ENCODE results near the gene ZNF394. TPM values are rescaled to one million over a fixed set of nuclear protein-coding genes. Genes with fewer than 3 reads are reported as not detected.
"Not testable (repeated sequence)": the region's sequence is repeated elsewhere in the genome, so short reads cannot be mapped to it uniquely, and the experiment has no call there.

The ZNF394 gene
- total RNA-seq, result 10 to 100 TPM; 26.2 to 27.7 TPM

DNA sequence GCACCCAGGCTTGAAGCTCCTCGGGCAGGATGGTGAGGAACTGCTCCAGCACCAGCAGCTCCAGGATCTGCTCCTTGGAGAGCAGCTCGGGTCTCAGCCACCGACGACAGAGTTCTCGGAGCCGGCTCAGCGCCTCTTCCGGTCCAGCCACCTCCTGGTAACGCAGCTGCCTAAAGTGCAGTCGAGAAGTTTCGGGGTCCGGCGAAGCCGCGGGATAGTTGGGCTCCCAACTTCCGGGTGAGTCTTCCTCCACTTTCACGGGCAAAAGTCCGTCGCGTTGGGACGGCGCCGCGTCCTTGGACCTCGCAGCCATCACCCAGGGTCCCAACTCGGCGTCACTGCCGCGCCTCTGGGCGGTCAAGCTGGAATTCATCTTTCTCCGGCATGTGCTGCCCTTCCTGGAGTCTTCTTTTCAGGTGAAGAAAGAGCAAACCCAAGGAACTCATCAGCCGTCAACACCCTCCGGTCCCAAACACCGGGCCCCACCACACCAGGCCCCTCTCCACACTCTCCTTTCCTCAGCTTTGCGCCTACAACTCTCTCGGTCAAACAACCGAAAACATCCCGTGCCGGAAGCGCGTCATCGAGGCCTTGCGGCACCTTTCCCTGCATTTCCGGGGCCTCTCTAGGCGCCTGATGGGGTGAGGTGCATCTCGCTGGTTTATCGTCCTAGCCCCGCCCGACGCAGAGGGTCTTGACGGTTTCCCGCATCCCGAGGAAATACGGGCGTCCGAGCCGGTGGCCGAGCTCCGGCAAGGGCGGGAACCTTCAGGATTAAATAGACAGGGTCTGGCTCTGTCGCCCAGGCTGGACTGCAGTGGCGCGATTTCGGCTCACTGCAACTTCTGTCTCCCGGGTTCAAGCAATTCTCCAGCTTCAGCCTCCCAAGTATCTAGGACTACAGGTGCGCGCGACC lies at the start of gene ZNF394:
ZNF394 (minus strand) TSS at position 561 of the 916 bp plus-strand sequence; CDS start at position 373, 188 bp downstream.
- ChIA-PET POLR2A (interaction anchor here (0.6 to 2.5 kb wide), 8 partner anchors 23 to 124 kb away, joined by 3 to 13 read pairs (median 6); partner anchors contain the start of genes FAM200A, ZNF655, ZNF789 and ZSCAN25), CTCF (interaction anchor here (0.6 to 1.2 kb wide), 3 partner anchors 15 to 356 kb away, joined by 3 to 4 read pairs (median 3); partner anchors contain the start of genes CPSF4 and PTCD1)
- Mint-ChIP-seq H3K4me1 (ENCODE audit: low read depth) (peaks cover 21% of the 10 kb centered on the region), H3K9me3 (no peaks in the 10 kb centered on the region), H3K27ac (peak within 1 kb of the TSS; percentile 99), H3K36me3 (peaks cover 34% of the 10 kb centered on the region), H3K27me3 (no peaks in the 10 kb centered on the region), H3K4me3 (peak within 1 kb of the TSS; percentile 99)
- DNase-seq, result peak; percentile 94
- intact Hi-C loops (cut with micrococcal nuclease), result loop anchor here (1.0 to 10.0 kb wide), 7 partner anchors 28 to 1752 kb away; partner anchors contain the start of genes BUD31, COPS6, FAM200A and PDAP1

DNA sequence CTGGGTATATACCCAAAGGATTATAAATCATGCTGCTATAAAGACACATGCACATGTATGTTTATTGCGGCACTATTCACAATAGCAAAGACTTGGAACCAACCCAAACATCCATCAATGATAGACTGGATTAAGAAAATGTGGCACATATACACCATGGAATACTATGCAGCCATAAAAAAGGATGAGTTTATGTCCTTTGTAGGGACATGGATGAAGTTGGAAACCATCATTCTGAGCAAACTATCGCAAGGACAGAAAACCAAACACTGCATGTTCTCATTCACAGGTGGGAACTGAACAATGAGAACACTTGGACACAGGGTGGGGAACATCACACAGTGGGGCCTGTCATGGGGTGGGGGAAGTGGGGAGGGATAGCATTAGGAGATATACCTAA lies 49.5 kb upstream of the ZNF394 start:
- CTCF ChIA-PET, result not testable (repeated sequence)

DNA sequence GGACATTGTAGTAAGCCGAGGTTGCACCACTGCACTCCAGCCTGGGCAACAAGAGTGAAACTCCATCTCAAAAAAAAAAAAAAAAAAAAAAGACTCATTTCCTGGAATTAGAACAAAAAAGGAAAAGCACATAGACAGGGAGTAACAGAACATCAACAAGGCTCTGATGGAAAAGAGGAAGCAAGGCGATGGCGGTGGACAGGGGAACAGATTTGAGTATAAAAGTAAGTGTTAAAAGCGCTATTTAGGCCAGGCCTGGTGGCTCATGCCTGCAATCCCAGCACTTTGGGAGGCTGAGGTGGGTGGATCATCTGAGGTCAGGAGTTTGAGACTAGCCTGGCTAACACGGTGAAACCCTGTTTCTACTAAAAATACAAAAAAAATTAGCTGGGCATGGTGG lies 45.2 kb upstream of the ZNF394 start:
- POLR2A ChIA-PET; H3K27ac Mint-ChIP-seq; H3K27me3 Mint-ChIP-seq; CTCF ChIA-PET; DNase-seq; intact Hi-C loops (cut with micrococcal nuclease); H3K4me1 Mint-ChIP-seq (ENCODE audit: low read depth); H3K4me3 Mint-ChIP-seq: not testable (repeated sequence)
- peaks cover 19% of the 10 kb centered on the region for H3K9me3 Mint-ChIP-seq
- H3K36me3 Mint-ChIP-seq, result peaks cover 27% of the 10 kb centered on the region

More for the DNA sequence above, 49.5 kb upstream of the ZNF394 start:
- intact Hi-C loops (cut with micrococcal nuclease); H3K27me3 Mint-ChIP-seq; H3K27ac Mint-ChIP-seq; POLR2A ChIA-PET; H3K4me3 Mint-ChIP-seq; H3K9me3 Mint-ChIP-seq; DNase-seq: not testable (repeated sequence)
- peaks cover 27% of the 10 kb centered on the region for H3K36me3 Mint-ChIP-seq
- peaks cover 19% of the 10 kb centered on the region for H3K4me1 Mint-ChIP-seq (ENCODE audit: low read depth)

DNA sequence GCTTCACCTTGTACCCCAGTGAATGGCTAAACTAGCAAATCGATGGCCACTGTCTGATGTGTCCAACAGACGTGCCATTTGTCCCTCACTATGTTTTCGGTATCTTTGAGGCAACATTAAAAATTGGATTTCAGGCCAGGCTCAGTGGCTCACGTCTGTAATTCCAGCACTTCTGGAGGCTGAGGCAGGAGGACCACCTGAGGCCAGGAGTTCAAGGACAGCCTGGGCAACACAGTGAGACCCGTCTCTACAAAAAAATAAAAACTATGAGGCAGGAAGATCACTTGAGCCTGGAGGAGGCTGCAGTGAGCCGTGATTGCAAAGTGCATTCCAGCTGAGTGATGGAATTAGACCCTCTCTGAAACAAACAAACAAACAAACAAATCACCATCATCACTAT lies 43.8 kb upstream of the ZNF394 start:
- Mint-ChIP-seq H3K4me1 (ENCODE audit: low read depth) (no peaks in the 10 kb centered on the region), H3K27ac (no peak overlapping the region), H3K4me3 (no peak overlapping the region), H3K36me3 (peaks cover 21% of the 10 kb centered on the region), H3K27me3 (no peaks in the 10 kb centered on the region), H3K9me3 (peaks cover 32% of the 10 kb centered on the region)
- ChIA-PET CTCF (no interaction called here), POLR2A (no interaction called here)
- no peak for DNase-seq
- intact Hi-C loops (cut with micrococcal nuclease), result no loop called here

DNA sequence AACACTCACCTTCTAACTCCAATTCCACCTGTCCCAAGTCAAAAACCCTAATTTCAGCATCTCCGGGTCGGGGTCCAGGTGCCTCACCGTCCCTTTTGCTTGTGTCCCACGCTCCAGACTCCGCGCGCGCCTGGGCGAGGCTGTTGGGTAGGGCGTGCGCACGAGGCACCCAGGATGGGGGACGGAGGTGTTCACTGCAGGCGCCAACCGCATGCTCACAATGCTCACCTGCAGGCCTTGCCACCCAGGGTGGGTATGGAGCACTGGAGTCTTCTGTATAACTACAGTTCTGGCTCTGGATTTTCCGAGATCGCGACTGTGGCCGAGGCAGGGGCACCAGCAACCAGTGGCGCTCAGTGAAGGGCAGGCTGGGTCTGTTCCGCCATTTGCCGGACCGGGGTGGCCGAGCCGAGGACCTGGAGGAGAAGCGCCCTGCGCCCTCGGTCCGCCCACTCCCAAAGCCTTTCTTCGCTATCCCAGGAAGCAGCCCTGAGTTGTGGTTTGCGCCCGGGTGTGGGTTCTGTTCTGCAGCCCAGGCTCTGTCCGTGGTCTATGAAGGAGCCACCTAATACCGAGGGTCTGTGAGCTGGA lies 43.1 kb upstream of the ZNF394 start:
- CTCF ChIA-PET, result no interaction called here
- intact Hi-C loops (cut with micrococcal nuclease), result no loop called here
- peaks cover 17% of the 10 kb centered on the region for H3K36me3 Mint-ChIP-seq

DNA sequence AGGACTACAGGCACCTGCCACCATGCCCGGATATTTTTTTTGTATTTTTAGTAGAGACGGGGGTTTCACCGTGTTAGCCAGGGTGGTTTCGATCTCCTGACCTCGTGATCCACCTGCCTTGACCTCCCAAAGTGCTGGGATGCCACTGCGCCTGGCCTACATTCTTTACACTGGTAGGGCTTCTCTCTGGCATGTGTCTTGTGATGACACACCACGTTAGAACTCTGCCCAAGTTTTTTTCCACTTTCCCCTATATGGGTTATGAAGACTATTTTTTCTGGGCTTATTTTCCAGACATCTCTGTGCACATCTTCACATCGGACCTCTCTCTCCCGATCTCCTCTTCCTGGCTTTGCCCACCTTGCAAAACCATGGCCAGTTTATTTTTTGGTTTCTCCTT lies 41.1 kb upstream of the ZNF394 start:
- Mint-ChIP-seq H3K4me3 (no peak overlapping the region), H3K9me3 (peaks cover 35% of the 10 kb centered on the region), H3K27me3 (no peaks in the 10 kb centered on the region), H3K27ac (no peak overlapping the region), H3K36me3 (peaks cover 6% of the 10 kb centered on the region), H3K4me1 (ENCODE audit: low read depth) (no peaks in the 10 kb centered on the region)
- no peak for DNase-seq
- ChIA-PET POLR2A (interaction anchor here (1.3 kb wide), 1 partner anchor 11 kb away, joined by 3 read pairs; the partner anchor contains the start of gene FAM200A), CTCF (no interaction called here)
- intact Hi-C loops (cut with micrococcal nuclease), result no loop called here

More for the DNA sequence above, 43.1 kb upstream of the ZNF394 start:
- POLR2A ChIA-PET, result no interaction called here
- Mint-ChIP-seq H3K4me1 (ENCODE audit: low read depth) (no peaks in the 10 kb centered on the region), H3K9me3 (peaks cover 33% of the 10 kb centered on the region), H3K27me3 (no peaks in the 10 kb centered on the region), H3K4me3 (no peak overlapping the region), H3K27ac (no peak overlapping the region)
- DNase-seq, result no peak

DNA sequence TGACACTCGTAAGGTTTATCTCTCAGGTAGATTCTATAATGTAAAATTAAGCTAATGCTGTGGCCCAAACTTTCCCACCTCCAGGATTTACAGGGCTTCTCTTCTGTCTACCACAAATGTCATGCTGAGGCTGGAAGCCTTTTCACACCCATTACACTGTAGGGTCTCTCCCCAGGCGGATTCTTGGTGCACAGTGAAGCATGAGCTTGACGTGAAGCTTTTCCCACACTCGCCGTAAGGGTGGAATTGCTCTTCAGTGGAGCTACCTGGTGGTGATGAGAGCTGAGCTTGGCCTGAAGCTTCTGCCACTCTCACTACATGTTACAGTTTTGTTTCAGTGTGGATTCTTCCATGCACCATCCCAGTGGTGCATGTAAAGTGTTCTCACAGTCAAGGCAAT lies 40.5 kb upstream of the ZNF394 start:
- Mint-ChIP-seq H3K27me3 (no peaks in the 10 kb centered on the region), H3K27ac (no peak overlapping the region), H3K4me1 (ENCODE audit: low read depth) (no peaks in the 10 kb centered on the region), H3K36me3 (peaks cover 6% of the 10 kb centered on the region), H3K4me3 (no peak overlapping the region), H3K9me3 (peaks cover 35% of the 10 kb centered on the region)
- ChIA-PET POLR2A (interaction anchor here (1.3 kb wide), 1 partner anchor 12 kb away, joined by 3 read pairs; the partner anchor contains the start of gene FAM200A), CTCF (no interaction called here)
- no peak for DNase-seq
- intact Hi-C loops (cut with micrococcal nuclease), result no loop called here

DNA sequence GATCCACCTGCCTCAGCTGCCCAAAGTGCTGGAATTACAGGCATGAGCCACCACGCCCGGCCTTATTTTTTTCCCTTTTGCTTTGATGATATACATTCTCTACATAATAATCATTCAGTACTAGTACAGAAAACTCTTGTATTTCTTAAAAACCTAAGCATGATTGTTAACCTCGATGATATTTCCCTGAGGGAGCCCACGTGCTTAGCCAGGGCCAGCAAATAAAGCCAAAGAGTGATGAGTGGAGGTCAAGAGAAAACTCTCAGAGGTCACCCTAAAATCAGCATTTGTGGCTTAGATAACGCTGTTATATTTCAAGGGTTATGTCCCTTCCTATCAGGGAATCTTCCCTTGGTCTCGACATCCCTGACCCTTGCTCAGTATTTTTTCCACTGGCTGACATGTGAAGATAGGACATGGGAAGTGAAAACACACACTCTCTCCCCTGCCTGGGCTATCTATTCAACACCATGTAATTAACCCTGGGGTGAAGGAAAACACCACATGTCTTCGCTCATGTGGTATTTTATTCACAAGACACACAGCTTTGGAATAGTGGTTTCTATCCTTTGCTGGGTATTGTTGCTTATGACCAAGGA lies 39.2 kb upstream of the ZNF394 start:
- Mint-ChIP-seq H3K27me3 (no peaks in the 10 kb centered on the region), H3K27ac (no peak overlapping the region), H3K4me1 (ENCODE audit: low read depth) (no peaks in the 10 kb centered on the region), H3K9me3 (peaks cover 38% of the 10 kb centered on the region), H3K4me3 (no peak overlapping the region), H3K36me3 (peaks cover 6% of the 10 kb centered on the region)
- intact Hi-C loops (cut with micrococcal nuclease), result no loop called here
- CTCF ChIA-PET, result no interaction called here
- POLR2A ChIA-PET, result no interaction called here
- DNase-seq, result no peak

DNA sequence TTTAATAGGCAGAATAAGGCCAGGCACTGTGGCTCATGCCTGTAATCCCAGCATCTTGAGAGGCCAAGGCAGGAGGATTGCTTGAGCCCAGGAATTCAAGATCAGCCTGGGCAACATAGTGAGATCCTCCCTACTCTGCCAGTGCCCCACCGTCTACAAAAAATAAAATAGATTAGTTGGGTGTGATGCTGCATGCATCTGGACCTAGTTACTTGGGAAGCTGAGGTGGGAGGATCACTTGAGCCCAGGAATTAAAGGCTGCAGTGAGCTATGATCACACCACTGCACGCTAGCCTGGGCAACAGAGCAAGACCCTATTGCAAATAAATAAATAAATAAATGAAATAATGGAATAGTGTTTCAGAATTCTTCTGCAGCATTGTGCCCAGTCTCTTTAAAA lies 35.6 kb upstream of the ZNF394 start:
- Mint-ChIP-seq H3K27ac (no peak overlapping the region), H3K36me3 (peaks cover 36% of the 10 kb centered on the region), H3K4me3 (no peak overlapping the region), H3K27me3 (no peaks in the 10 kb centered on the region), H3K9me3 (peaks cover 58% of the 10 kb centered on the region), H3K4me1 (ENCODE audit: low read depth) (no peaks in the 10 kb centered on the region)
- ChIA-PET POLR2A (no interaction called here), CTCF (no interaction called here)
- intact Hi-C loops (cut with micrococcal nuclease), result no loop called here
- no peak for DNase-seq

DNA sequence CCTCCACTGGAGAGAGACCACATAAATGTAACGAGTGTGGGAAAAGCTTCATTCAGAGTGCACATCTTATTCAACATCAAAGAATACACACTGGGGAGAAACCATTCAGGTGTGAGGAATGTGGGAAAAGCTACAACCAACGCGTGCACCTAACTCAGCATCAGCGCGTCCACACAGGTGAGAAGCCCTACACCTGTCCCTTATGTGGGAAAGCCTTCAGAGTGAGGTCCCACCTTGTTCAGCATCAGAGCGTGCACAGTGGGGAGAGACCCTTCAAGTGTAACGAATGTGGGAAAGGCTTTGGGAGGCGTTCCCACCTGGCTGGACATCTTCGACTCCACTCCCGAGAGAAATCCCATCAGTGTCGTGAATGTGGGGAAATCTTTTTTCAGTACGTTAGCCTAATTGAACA lies 31.3 kb upstream of the ZNF394 start:
- Mint-ChIP-seq H3K9me3 (peaks cover 55% of the 10 kb centered on the region), H3K4me3 (no peak overlapping the region), H3K4me1 (ENCODE audit: low read depth) (no peaks in the 10 kb centered on the region), H3K36me3 (peaks cover 70% of the 10 kb centered on the region), H3K27me3 (no peaks in the 10 kb centered on the region), H3K27ac (no peak overlapping the region)
- intact Hi-C loops (cut with micrococcal nuclease), result no loop called here
- DNase-seq, result no peak
- ChIA-PET CTCF (no interaction called here), POLR2A (no interaction called here)

DNA sequence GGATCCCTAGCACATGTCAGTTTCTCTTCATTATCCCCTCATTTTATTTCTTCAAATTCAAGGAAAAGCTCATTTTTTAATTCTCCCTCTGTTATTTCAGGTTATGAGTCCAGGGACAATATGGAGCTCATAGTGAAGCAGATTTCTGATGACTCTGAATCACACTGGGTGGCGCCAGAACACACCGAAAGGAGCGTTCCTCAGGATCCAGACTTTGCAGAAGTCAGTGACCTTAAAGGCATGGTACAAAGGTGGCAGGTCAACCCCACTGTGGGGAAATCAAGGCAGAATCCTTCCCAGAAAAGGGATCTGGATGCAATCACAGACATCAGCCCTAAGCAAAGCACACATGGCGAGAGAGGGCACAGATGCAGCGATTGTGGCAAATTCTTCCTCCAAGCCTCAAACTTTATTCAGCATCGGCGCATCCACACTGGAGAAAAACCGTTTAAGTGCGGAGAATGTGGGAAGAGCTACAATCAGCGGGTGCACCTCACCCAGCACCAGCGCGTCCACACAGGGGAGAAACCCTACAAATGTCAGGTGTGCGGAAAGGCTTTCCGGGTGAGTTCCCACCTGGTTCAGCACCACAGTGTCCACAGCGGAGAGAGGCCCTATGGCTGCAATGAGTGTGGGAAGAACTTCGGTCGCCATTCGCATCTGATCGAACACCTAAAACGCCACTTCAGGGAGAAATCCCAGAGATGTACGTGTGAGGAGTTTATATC lies 25.8 kb upstream of the ZNF394 start:
- ChIA-PET CTCF (interaction anchor here (0.6 to 0.9 kb wide), 5 partner anchors 26 to 388 kb away, joined by 3 to 4 read pairs (median 3); partner anchors contain the start of gene FAM200A), POLR2A (no interaction called here)
- Mint-ChIP-seq H3K27me3 (no peaks in the 10 kb centered on the region), H3K4me3 (no peak overlapping the region), H3K4me1 (ENCODE audit: low read depth) (no peaks in the 10 kb centered on the region), H3K27ac (no peak overlapping the region), H3K36me3 (peaks cover 56% of the 10 kb centered on the region), H3K9me3 (peaks cover 21% of the 10 kb centered on the region)
- intact Hi-C loops (cut with micrococcal nuclease), result no loop called here
- DNase-seq, result peak; percentile 43

DNA sequence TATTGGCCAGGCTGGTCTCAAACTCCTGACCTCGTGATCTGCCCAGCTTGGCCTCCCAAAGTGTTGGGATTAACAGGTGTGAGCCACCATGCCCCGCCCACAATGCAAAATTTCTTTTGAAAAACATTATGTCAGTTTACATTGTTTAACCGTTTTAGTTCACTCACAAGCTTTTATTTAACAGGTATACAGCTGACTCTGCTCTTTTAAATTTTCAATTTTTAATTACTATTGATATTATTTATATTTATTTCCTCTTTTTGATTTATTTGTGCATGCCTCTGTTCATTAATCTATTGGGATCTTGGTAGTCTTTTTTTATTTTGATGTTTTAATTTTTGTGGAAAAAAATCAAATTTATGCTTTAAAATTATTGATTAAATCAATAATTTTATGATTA lies 21.3 kb upstream of the ZNF394 start:
- Mint-ChIP-seq H3K9me3 (no peaks in the 10 kb centered on the region), H3K27me3 (no peaks in the 10 kb centered on the region), H3K4me3 (no peak overlapping the region), H3K27ac (no peak overlapping the region), H3K4me1 (ENCODE audit: low read depth) (no peaks in the 10 kb centered on the region), H3K36me3 (peaks cover 26% of the 10 kb centered on the region)
- DNase-seq, result no peak
- ChIA-PET CTCF (no interaction called here), POLR2A (no interaction called here)
- intact Hi-C loops (cut with micrococcal nuclease), result no loop called here

All from activated CD4-positive, alpha-beta memory T cell treated with anti-CD3 and anti-CD28 coated beads for 36 hours (primary cell).